GM10266 (cell line): ENCODE data around the gene GCLC.

Experiments used
- DNase-seq: peaks from one replicate; pipeline ENCODE4 v3.0.0; 2012; ENCODE audit errors: extremely low spot score
- TF ChIP-seq, protein P1 (sequence below): IDR thresholded peaks from 2 replicates; pipeline ENCODE4 v1.5.1; 2012; ENCODE audit warnings: mild to moderate bottlenecking, low read depth; ENCODE audit not compliant: control insufficient read depth, insufficient read depth; ENCODE audit errors: missing control alignments

Gene GCLC

DNA sequence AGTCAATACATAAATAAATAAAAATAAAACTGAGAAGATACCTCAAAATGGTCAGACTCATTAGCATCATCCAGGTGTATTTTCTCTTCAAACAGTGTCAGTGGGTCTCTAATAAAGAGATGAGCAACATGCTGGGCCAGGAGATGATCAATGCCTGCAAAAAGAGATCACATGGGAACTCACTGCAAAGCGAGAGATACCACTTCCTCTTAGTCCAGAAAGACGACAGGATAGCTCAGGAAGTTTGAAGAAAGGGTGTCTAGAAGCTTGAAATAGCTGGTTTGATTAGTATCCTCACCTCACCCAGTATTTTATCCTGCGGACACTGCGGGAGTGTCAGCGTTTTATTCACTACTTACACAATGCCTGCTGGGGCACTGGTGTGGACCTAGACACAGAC, 38.0 kb downstream of the GCLC start:
- DNase-seq, result no peak
- TF ChIP-seq, protein P1, sequence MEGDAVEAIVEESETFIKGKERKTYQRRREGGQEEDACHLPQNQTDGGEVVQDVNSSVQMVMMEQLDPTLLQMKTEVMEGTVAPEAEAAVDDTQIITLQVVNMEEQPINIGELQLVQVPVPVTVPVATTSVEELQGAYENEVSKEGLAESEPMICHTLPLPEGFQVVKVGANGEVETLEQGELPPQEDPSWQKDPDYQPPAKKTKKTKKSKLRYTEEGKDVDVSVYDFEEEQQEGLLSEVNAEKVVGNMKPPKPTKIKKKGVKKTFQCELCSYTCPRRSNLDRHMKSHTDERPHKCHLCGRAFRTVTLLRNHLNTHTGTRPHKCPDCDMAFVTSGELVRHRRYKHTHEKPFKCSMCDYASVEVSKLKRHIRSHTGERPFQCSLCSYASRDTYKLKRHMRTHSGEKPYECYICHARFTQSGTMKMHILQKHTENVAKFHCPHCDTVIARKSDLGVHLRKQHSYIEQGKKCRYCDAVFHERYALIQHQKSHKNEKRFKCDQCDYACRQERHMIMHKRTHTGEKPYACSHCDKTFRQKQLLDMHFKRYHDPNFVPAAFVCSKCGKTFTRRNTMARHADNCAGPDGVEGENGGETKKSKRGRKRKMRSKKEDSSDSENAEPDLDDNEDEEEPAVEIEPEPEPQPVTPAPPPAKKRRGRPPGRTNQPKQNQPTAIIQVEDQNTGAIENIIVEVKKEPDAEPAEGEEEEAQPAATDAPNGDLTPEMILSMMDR, result no peak

DNA sequence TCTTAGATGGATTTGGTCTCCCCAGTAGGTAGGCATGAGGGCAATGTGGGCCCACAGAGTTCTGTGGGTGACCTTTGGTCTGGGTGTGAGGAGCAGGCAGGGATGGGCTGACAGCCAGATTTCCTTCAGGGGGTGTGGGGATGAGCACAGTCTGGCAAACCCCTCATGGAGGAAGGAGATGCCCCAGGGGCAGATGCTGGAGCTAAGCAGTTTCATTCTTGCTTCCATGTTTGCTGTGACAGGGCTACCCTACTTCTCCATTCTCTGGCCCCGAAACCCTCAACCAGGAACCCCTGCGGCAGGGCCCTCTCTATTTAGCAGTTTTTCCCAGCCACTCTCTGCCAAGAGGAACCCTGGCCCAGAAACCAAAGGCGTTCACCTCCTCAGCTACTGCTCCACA, 40.4 kb downstream of the GCLC start:
- TF ChIP-seq, protein P1, result no peak
- DNase-seq, result no peak

DNA sequence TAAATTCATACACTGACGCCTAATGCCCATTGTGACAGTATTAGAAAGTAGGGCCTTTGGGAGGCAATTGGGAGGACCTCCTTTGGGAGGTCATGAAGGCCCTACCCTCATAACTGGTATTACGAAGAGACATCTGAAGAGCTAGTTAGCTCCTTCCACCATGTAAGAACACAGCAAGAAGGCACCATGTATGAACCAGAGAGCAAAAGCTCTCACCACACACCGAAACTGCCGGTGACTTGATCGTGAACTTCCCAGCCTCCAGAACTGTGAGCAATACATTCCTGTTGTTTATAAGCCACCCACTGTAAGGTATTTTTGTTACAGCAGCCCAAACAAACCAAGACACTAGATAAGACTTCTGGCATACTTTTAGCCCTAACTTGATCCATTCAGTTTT, 41.8 kb downstream of the GCLC start:
- TF ChIP-seq, protein P1, result no peak
- DNase-seq, result no peak

DNA sequence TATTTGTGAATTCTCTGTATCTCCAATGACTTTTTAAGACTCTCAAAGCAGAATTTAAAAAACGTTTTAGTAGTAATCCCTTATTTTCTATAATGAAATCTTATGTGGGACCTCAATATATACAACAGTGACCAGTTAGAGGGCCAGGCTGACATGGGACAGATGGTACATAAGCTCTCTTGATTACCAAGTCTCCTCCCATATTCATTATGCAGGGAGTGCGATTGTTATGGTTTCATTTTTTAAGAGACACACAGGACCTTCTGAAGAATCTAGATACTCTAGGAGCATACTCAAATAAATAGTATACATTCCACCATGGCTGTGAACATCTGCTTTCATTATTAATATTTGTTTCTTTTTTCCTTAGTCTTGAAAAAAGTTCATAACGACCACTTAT, 43.5 kb downstream of the GCLC start:
- TF ChIP-seq, protein P1, result no peak
- DNase-seq, result no peak

DNA sequence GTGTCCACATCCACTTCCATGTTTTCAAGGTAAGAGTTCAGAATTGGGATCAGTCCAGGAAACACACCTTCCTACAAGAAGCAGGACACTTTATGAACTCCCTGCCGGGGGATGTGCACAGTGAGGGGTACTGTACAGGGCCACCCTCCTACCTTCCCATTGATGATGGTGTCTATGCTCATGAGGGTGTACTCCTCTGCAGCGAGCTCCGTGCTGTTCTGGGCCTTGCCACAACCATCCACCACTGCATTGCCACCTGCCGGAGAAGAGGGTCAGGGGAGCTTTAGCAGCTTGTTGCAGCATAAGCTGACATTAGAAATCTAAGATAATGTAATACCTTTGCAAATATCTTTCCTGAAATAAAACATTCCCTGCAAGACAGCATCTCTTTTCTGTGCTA, 44.8 kb downstream of the GCLC start:
- TF ChIP-seq, protein P1, result no peak
- DNase-seq, result no peak

DNA sequence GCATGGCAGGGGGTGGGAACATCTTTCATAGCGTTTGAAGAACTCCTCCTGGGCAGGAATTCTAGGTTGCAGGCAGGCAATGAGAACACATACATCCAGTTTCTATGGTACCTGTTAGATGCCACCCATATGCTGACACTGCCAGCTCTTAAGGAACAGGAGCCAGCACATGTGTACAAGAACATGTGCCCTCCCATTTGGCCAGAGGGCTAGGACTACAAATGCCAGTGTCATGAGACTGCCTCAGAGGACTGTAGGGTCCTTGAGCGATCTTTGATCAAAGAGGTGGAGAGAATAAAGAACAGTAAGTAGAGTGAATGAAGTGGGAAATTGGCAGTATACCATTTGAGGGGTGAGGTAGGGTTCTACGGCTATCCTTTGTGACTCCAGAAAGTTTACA, 45.8 kb downstream of the GCLC start:
- TF ChIP-seq, protein P1, result no peak
- no peak for DNase-seq

DNA sequence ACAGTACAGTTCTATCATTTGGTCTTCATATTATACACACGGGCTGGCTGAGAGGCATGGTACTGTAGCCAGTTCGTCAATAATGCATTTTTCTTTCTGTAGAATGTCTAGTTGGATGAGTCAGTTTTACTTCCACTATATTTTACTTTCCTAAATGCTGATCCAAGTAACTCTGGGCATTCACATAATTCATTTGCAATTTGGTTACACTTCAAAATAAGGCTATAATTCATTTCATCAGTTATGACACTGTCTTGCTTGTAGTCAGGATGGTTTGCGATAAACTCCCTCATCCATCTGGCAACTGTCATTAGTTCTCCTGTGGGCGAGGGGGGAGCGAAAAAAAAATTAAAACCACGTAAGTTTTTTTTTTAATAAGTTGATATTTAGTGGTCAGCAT, 46.3 kb downstream of the GCLC start:
- no peak for DNase-seq
- TF ChIP-seq, protein P1, result no peak
